HepG2 (cell line): ENCODE data around the gene URGCP. TPM values are rescaled to one million over a fixed set of nuclear protein-coding genes. Genes with fewer than 3 reads are reported as not detected.

Experiments used
- ATF6 ChIP-seq: sonication (generic); formaldehyde crosslinking; conservative IDR thresholded peaks from 2 replicates; pipeline ENCODE4 v1.4.0; 2020; ENCODE audit warnings: missing genetic modification reagents
- GPN1 ChIP-seq: sonication (generic); formaldehyde crosslinking; IDR thresholded peaks from 2 replicates; pipeline ENCODE4 v1.5.1; 2020; ENCODE audit warnings: missing genetic modification reagents, borderline replicate concordance
- HMG20B ChIP-seq: conservative IDR thresholded peaks from 2 replicates; pipeline ENCODE4 v1.6.1; 2016; ENCODE audit warnings: missing genetic modification reagents, missing compliant biosample characterization
- KDM5B ChIP-seq: sonication (generic); formaldehyde crosslinking; IDR thresholded peaks from 2 replicates; pipeline ENCODE4 v1.4.0; 2020; ENCODE audit warnings: missing genetic modification reagents, mild to moderate bottlenecking, borderline replicate concordance
- KMT2B ChIP-seq: IDR thresholded peaks from 2 replicates; pipeline ENCODE4 v1.6.1; 2016; ENCODE audit warnings: missing genetic modification reagents, missing compliant biosample characterization
- MBNL3 ChIP-seq: fragments of 250-450 bp; sonication (Bioruptor Pico); conservative IDR thresholded peaks from 2 replicates; pipeline ENCODE4 v1.8.0; 2022; ENCODE audit warnings: mild to moderate bottlenecking, inconsistent platforms
- PHB2 ChIP-seq: fragments of 450-650 bp; IDR thresholded peaks from 2 replicates; pipeline ENCODE4 v1.6.1; 2018; ENCODE audit not compliant: partially characterized antibody
- POGK ChIP-seq: sonication (generic); formaldehyde crosslinking; conservative IDR thresholded peaks from 2 replicates; pipeline ENCODE4 v1.8.0; 2022; ENCODE audit warnings: mild to moderate bottlenecking, moderate library complexity, missing genetic modification reagents
- RORA ChIP-seq: sonication (generic); formaldehyde crosslinking; IDR thresholded peaks from 2 replicates; pipeline ENCODE4 v1.5.0; 2020; ENCODE audit warnings: mild to moderate bottlenecking, missing genetic modification reagents, moderate library complexity
- ZBTB25 ChIP-seq: IDR thresholded peaks from 2 replicates; pipeline ENCODE4 v1.6.1; 2018; ENCODE audit warnings: missing genetic modification reagents
- ZBTB40 ChIP-seq, 2 experiments: fragments of 450-650 bp in 1 of 2; sonication (generic) in 1 of 2; formaldehyde crosslinking in 1 of 2; IDR thresholded peaks; 2 replicates each; pipeline versions ENCODE4 v1.6.1 to v1.8.0; 2016 to 2022; ENCODE audit warnings: antibody characterized with exemption in 1 of 2, mild to moderate bottlenecking in 1 of 2, missing genetic modification reagents in 1 of 2
- ZFP36L1 ChIP-seq: sonication (generic); formaldehyde crosslinking; IDR thresholded peaks from 2 replicates; pipeline ENCODE4 v1.8.0; 2022; ENCODE audit warnings: mild to moderate bottlenecking, missing genetic modification reagents, moderate library complexity
- ZNF101 ChIP-seq: sonication (generic); formaldehyde crosslinking; IDR thresholded peaks from 2 replicates; pipeline ENCODE4 v1.4.0; 2020; ENCODE audit warnings: mild to moderate bottlenecking, low read depth, missing genetic modification reagents, borderline replicate concordance
- polyA plus RNA-seq, 8 experiments: library from polyadenylated mRNA; depleted of rRNA in 3 of 8; stranded (reverse) in 7 of 8; unstranded in 1 of 8; fragments of >200 nt; fragmentation: Illumina TruSeq in 4 of 8; extraction: Trizol in 4 of 8; gene quantifications; 2 replicates each; pipeline versions ENCODE4 v1.2.1 to v1.2.3, GENCODE V29; 2011 to 2016; ENCODE audit warnings: low read depth in 4 of 8, missing spikeins in 1 of 8, mixed read lengths in 1 of 8; ENCODE audit not compliant: insufficient read depth in 1 of 8
- total RNA-seq, 5 experiments: library from RNA; depleted of rRNA; stranded (reverse); fragments of >200 nt; fragmentation: Illumina TruSeq; extraction: Trizol; gene quantifications; 2 replicates each; pipeline ENCODE4 v1.2.3, GENCODE V29; 2016; ENCODE audit warnings: low read depth in 1 of 5

Gene URGCP
- total and polyA plus RNA-seq, 2 of the 13 experiments (the other 11 are each of a cell fraction or from before 2014, with no cell fraction given): 22.3 to 25.8 TPM

GRCh38 chr7:43925984-43926797, 19.8 kb upstream of the URGCP start, which contains the start of gene UBE2D4 (continued):
- peak; percentile 84; the same call in 1 of the 2 replicates for TF ChIP-seq POGK
- no peak for TF ChIP-seq RORA (CRISPR knock-in tag)
- TF ChIP-seq ZFP36L1 (CRISPR knock-in tag): peak; percentile 89; the same call in 1 of the 2 replicates
- TF ChIP-seq PHB2: no peak
- no peak for TF ChIP-seq ATF6 (CRISPR knock-in tag)
- no peak; the same call in none of the 2 replicates for TF ChIP-seq ZNF101 (CRISPR knock-in tag)
- no peak for TF ChIP-seq ZBTB40 (IDR thresholded peaks at IDR 0.05)
- TF ChIP-seq ZBTB40 (CRISPR knock-in tag; IDR thresholded peaks at IDR 0.05): peak; percentile 90
- peak; percentile 92; the same call in 1 of the 2 replicates for TF ChIP-seq KDM5B (CRISPR knock-in tag)
- no peak for TF ChIP-seq GPN1 (CRISPR knock-in tag)
- peak; percentile 74; the same call in 1 of the 2 replicates for TF ChIP-seq KMT2B (CRISPR knock-in tag)
- 0 out of 2 replicates have a peak, but pooled peaks have one; percentile 54 for TF ChIP-seq HMG20B (CRISPR knock-in tag)
- TF ChIP-seq MBNL3 (CRISPR knock-in tag): no peak
- no peak; the same call in 1 of the 2 replicates for TF ChIP-seq ZBTB25 (CRISPR knock-in tag)
